ENCODE data around the gene PRDM15. TPM values are rescaled to one million over a fixed set of nuclear protein-coding genes. Genes with fewer than 3 reads are reported as not detected.

The PRDM15 gene
- total RNA-seq, 1 experiment from 2014 or later, result 16.7 TPM

DNA sequence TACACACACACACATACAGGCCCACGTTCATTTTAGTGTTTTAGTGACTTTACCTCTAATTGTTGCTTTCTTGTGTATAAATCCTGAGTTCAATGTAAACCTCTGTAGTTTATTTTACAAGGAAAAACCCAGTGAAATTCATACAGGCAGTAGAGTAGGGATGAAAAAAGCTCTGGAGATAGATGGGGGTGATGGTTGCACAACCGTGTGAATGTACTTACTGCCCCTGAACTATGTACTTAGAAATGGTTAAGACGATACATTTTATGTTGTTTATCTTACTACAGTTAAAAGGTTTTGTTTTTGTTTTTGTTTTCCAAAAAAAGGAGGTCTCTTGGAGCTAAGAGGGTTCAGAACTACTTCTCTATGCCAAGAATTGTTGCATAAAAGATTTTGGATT lies 29.7 kb upstream of the PRDM15 start:
- Histone ChIP-seq H3K27ac (ENCODE audit: low read depth, low read length, poor library complexity, severe bottlenecking) (no peak overlapping the region), H3K9me3 (ENCODE audit: low read depth, low read length, poor library complexity, severe bottlenecking) (no peaks in the 10 kb centered on the region), H3K27me3 (replicated peaks; ENCODE audit: insufficient read depth, low read depth, low read length, poor library complexity) (no peaks in the 10 kb centered on the region), H3K36me3 (ENCODE audit: insufficient read depth, low read length, poor library complexity, severe bottlenecking) (no peaks in the 10 kb centered on the region), H3K4me3 (ENCODE audit: low read depth, low read length, poor library complexity, severe bottlenecking) (no peak overlapping the region), H3K4me1 (ENCODE audit: insufficient read depth, low read length, poor library complexity, severe bottlenecking) (no peaks in the 10 kb centered on the region)
- no peak for DNase-seq (ENCODE audit: low spot score)
- intact Hi-C loops (cut with micrococcal nuclease; ENCODE audit: unreplicated experiment), result no loop called here
- ChIA-PET POLR2A (ENCODE audit: low non-redundant PET) (no interaction called here), CTCF (no interaction called here)
- no TSS peak for BruUV-seq (replicated peaks)
- TF ChIP-seq, protein P1, sequence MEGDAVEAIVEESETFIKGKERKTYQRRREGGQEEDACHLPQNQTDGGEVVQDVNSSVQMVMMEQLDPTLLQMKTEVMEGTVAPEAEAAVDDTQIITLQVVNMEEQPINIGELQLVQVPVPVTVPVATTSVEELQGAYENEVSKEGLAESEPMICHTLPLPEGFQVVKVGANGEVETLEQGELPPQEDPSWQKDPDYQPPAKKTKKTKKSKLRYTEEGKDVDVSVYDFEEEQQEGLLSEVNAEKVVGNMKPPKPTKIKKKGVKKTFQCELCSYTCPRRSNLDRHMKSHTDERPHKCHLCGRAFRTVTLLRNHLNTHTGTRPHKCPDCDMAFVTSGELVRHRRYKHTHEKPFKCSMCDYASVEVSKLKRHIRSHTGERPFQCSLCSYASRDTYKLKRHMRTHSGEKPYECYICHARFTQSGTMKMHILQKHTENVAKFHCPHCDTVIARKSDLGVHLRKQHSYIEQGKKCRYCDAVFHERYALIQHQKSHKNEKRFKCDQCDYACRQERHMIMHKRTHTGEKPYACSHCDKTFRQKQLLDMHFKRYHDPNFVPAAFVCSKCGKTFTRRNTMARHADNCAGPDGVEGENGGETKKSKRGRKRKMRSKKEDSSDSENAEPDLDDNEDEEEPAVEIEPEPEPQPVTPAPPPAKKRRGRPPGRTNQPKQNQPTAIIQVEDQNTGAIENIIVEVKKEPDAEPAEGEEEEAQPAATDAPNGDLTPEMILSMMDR (conservative IDR thresholded peaks at IDR 0.05; ENCODE audit: low read depth, low read length), result no peak
- TF ChIP-seq EZH2 (IDR thresholded peaks at IDR 0.05; ENCODE audit: borderline replicate concordance, low read depth, low read length, poor library complexity, severe bottlenecking), result no peak

DNA sequence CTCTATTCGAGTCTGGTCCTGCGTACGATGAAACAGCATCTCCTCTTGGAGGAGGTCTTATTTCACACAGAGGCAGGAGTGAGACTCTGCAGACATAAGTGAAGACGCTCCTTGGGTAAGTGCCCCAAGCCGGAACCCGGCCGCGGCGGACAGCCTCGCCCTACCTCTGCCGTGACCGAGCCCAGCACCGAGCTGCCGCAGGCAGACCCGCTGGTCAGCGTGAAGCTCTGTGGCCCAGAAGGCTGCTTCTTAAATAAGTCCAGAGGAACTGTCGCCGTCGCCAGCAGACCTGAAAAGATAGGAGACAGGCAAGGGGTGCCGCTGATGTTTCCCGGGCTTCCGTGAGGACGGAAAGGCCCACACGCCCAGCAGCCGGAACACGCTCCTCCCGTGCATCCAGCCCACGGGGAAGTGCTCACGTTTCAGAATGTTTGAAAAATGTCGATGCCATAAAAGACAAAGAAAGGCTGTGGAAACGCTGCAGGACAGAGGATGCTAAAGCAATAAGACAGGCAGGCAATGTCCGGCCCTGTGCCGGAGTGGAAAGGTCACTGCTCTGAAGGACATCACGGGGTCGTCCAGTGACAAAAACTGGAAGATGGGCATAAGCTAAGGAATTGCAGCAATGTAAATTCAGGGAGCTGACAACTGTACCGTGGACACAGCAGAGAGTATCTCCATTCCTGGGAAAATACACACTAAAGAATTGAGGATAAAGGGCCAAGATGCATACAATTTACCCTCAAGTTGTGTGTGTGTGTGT lies 28.5 kb upstream of the PRDM15 start:
- TF ChIP-seq EZH2 (IDR thresholded peaks at IDR 0.05; ENCODE audit: borderline replicate concordance, low read depth, low read length, poor library complexity, severe bottlenecking), result no peak
- TF ChIP-seq, protein P1 (conservative IDR thresholded peaks at IDR 0.05; ENCODE audit: low read depth, low read length), result no peak
- Histone ChIP-seq H3K4me1 (ENCODE audit: insufficient read depth, low read length, poor library complexity, severe bottlenecking) (no peaks in the 10 kb centered on the region), H3K27ac (ENCODE audit: low read depth, low read length, poor library complexity, severe bottlenecking) (no peak overlapping the region), H3K9me3 (ENCODE audit: low read depth, low read length, poor library complexity, severe bottlenecking) (no peaks in the 10 kb centered on the region), H3K4me3 (ENCODE audit: low read depth, low read length, poor library complexity, severe bottlenecking) (no peak overlapping the region), H3K36me3 (ENCODE audit: insufficient read depth, low read length, poor library complexity, severe bottlenecking) (no peaks in the 10 kb centered on the region), H3K27me3 (replicated peaks; ENCODE audit: insufficient read depth, low read depth, low read length, poor library complexity) (no peaks in the 10 kb centered on the region)
- no peak for DNase-seq (ENCODE audit: low spot score)
- BruUV-seq (replicated peaks), result no TSS peak
- ChIA-PET POLR2A (ENCODE audit: low non-redundant PET) (no interaction called here), CTCF (no interaction called here)
- intact Hi-C loops (cut with micrococcal nuclease; ENCODE audit: unreplicated experiment), result no loop called here

DNA sequence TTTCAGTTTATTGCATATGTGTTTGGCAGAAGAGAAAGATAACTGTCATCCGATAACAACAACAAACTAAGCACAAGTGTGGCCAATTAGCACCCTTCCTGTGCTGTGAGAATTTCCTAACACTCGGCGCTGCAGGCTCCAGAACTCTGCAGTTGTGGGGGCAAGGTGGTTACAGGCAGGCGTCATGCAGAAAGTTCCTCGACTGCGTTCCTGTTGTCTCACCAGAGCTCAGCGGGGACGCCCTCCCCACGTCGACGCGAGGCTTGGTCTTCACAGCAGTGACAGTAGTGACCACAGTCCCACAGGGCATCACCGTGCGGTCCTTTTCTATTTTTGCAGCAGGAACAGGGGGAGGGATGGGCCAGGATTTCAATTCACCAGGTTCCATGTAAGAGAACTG lies 27.6 kb upstream of the PRDM15 start:
- no peak for DNase-seq (ENCODE audit: low spot score)
- Histone ChIP-seq H3K4me1 (ENCODE audit: insufficient read depth, low read length, poor library complexity, severe bottlenecking) (no peaks in the 10 kb centered on the region), H3K9me3 (ENCODE audit: low read depth, low read length, poor library complexity, severe bottlenecking) (no peaks in the 10 kb centered on the region), H3K4me3 (ENCODE audit: low read depth, low read length, poor library complexity, severe bottlenecking) (no peak overlapping the region), H3K27ac (ENCODE audit: low read depth, low read length, poor library complexity, severe bottlenecking) (no peak overlapping the region), H3K27me3 (replicated peaks; ENCODE audit: insufficient read depth, low read depth, low read length, poor library complexity) (no peaks in the 10 kb centered on the region), H3K36me3 (ENCODE audit: insufficient read depth, low read length, poor library complexity, severe bottlenecking) (no peaks in the 10 kb centered on the region)
- ChIA-PET CTCF (no interaction called here), POLR2A (ENCODE audit: low non-redundant PET) (no interaction called here)
- intact Hi-C loops (cut with micrococcal nuclease; ENCODE audit: unreplicated experiment), result no loop called here
- TF ChIP-seq EZH2 (IDR thresholded peaks at IDR 0.05; ENCODE audit: borderline replicate concordance, low read depth, low read length, poor library complexity, severe bottlenecking), result no peak
- TF ChIP-seq, protein P1 (conservative IDR thresholded peaks at IDR 0.05; ENCODE audit: low read depth, low read length), result no peak
- no TSS peak for BruUV-seq (replicated peaks)

Measured in A673 (cell line).